HG03135 (cell line): ENCODE data around the gene PPP1R14C.

Source experiments
- ATAC-seq: cut with Tn5 transposase; IDR thresholded peaks from one replicate; pipeline ENCODE4 v1.9.1; 2021; ENCODE audit warnings: mild to moderate bottlenecking, moderate library complexity; ENCODE audit not compliant: unreplicated experiment

Gene PPP1R14C

DNA sequence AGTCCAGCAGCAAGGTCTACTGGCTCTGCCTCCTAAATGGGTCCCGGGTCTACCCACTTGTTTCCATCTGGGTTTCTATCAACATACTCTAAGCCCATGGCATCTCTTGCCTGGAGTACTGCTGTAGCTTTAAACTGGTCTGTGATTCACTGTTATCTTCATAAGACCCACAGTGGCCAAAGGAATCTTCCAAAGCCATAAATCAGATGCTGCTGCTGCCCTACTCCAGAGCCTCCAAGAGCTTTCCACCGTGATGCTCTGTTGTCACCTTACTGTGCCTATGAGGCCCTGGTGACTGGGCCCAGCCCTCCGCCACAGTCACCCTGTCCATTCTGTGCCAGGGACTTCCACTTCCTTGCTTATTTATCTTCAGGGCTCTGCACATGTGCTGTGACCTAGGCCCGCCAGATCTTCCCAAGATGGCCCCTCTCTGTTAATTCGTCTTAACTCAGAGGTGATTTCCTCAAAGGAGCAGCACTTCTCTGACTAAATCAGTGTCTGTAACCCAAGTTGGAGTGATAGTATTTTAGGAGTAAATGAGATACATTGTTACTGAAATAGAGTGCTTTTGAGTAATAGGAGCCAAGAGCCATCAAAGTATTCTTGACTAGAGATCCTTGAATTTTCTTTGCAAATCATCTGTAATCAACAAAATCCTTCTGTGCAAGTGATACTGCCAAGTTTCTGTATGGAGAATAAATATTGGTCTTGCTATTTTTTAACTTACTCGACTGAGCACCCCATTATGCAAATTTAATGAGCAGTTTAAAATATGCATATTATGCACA is 102.5 kb downstream of the PPP1R14C start:
- no peak for ATAC-seq

DNA sequence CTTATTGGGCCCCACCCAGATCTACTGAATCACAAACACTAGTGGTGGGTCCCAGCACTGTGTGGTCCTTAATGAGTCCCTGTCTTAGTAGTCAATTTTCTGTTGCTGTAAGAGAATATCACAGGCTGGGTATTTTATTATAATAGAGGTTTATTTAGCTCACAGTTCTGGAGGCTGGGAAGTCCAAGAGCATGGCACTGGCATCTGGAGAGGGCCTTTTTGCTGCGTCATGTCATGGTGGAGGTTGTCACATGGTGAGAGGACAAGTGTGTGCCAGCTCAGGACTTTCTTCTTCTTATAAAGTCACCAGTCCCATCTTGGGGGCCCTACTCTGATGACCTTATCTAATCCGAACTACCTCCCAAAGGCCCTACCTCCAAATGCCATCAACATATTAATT is 105.0 kb downstream of the PPP1R14C start:
- ATAC-seq, result no peak

- ATAC-seq, result no peak
Measured at GRCh38 chr6:150248300-150248699, 105.5 kb downstream of the PPP1R14C start.

DNA sequence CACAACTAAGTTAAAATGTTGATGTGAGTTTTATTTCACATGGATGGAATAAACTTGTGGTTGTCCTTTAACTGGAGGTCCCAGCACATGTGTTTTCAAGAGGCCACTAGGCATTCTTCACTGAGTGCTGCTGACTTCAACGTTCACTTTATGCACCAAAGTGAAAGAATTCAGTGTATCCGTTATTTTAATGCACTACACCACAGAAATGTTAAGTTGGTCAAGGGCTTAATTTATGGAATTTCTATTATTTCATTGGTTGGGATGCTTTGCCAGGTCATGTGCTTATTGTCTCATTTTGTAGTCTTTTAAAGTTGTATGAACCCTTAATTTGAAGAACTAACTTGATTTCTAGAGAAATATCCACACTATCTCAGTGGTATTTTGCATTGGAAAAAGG is 106.4 kb downstream of the PPP1R14C start:
- ATAC-seq, result no peak

- no peak for ATAC-seq
Measured at GRCh38 chr6:150250826-150251225, 108.0 kb downstream of the PPP1R14C start.

- ATAC-seq, result no peak
Measured at GRCh38 chr6:150251566-150252186, 108.8 kb downstream of the PPP1R14C start.

DNA sequence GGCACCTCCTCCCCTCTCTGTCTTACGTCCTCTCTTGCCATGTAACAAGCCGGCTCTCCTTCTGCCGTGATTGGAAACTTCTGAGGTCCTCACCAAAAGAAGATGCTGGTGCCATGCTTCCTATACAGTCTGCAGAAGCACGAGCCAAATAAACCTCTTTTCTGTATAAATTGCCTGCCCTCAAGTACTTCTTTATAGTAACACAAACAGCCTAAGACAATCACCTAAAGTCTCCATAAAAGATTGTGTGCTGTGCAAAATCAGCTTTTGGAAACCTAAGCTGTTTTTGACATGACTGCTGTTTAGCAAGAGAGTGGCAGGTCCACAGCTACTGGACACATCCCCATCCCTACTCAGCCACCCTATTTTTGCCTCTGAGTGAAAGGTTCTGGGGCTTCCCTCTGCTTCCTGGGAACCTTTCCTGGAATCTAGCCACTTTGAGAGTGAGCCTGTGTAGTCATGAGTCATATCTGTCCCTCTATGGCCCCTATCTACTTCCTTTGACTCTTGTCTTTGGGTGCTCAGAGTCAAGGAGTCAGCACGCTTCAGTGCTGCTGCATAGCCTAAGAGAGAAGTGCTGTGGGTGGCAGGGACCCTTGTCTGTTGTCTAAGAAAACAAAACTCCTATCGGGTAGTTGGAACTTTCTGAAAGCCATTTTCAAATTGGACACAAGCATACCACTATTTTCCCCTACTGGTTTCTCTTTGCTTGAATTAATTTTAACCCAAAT is 110.0 kb downstream of the PPP1R14C start:
- no peak for ATAC-seq

DNA sequence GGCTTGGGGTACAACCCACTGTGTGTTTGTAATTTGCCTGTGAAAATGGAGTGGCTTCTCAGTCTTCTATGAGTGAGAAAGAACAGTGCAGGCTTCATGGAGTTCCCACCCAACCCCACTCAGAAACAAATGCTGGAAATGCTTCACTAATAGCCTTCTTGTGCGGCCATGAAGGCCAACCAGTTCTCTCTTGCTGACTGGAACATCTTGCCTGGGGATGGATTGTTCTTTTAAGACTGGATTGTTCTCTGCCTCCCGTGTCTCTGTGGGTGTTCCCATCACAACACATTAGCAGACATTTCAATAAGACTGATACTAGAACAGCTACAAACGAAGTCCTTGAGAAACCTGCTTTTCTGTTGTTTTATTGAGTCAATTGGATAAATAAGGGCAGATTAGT is 110.6 kb downstream of the PPP1R14C start:
- no peak for ATAC-seq

DNA sequence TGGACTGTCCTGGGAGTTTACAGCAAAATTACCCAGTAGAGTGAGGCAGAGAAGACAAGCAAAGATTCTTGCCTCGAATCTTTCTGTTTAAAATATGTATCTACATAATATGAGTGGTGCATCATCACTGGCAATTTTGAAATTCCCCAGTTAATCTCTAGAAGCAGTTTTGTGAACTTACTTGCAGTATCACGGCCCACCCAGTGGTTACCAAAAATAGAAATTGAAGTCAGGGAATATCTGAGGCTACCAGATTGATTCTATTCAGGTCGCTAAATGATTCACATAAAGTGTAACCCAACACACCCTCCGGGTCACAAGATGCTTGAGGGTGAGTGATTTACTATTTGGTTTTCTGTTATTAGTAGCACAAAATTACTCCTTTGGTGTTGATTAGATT is 111.9 kb downstream of the PPP1R14C start:
- no peak for ATAC-seq

- ATAC-seq, result no peak
Measured at GRCh38 chr6:150255840-150256239, 113.0 kb downstream of the PPP1R14C start.

GRCh38 chr6:150256618-150257272 is 113.9 kb downstream of the PPP1R14C start:
- no peak for ATAC-seq

- no peak for ATAC-seq
Measured at GRCh38 chr6:150258381-150258780, 115.5 kb downstream of the PPP1R14C start.

DNA sequence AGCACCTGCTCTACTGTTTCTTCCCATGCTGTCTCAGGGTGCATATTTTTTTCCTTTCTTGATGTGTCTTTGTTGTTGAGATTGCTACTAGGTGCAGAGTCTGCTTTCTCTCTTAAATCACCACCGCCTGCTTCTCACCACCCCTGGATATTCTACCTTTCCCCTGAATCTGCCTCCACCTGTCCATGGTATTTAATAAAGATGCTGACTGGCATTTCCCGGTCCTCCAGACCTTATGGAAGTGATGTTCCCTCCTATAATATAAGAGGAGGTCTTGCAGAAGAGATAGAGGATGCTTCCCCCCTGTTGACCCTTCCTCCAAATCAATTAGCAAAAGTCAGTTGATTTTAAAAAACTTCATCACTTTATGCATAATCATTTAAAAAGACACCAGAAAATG is 118.1 kb downstream of the PPP1R14C start:
- no peak for ATAC-seq

DNA sequence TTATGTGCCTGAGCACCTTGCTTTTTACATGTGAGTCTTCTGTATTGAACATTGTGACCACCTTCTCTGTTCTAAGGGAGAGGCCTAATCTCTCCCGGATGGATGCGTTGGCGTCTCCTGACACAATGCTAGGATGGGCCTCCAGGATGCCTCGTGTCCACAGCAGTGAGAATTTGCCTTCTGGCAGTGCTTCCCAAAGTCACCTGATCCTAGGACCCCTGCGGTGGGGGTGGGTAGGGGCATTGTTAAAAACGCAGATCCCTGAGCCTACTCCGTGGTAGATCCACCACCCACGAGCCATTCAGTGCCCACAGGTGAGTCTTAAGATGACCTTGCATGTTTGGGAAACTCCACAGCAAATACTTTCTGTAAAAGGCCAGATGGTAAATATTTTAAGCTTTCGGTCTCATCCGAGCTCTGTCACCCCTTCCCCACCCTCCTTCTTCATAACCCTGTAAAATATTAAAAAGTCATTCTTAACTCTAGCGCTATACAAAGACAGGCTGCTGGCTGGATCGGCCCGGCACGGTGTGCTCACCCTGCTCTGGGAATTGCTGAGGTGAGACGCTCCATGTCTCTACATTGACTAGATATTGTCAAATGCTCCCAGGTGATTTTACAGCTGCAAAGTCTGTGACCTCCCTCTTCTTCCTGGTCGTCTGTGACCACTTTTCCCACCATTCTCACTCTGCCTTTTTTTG is 119.3 kb downstream of the PPP1R14C start:
- ATAC-seq, result no peak

DNA sequence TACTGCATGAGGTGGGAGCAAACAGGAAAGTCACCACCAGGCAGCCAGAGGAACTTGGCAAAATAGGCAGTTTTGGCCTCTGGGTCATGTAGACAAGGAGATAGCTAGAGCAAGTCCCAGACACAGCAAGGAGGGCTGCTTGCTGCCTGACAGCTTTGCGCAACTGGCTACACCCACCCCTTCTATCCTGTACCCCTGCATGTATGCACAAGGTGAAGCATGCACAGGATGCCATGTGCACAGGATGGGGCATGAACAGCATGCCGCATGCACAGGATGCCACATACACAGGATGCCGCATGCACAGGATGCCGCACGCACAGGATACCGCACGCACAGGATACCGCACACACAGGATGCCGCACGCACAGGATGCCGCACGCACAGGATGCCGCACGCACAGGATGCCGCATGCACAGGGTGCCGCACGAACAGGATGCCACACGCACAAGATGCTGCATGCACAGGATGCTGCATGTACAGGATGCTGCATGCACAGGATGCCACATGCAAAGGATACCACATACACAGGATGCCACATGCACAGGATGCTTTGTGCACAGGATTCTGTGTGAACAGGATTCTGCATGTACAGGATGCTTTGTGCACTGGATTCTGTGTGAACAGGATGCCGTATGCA is 121.0 kb downstream of the PPP1R14C start:
- ATAC-seq, result no peak

GRCh38 chr6:150266309-150266708 is 123.5 kb downstream of the PPP1R14C start:
- no peak for ATAC-seq

- ATAC-seq, result no peak
Measured at GRCh38 chr6:150266963-150267685, 124.3 kb downstream of the PPP1R14C start.

- no peak for ATAC-seq
Measured at GRCh38 chr6:150267686-150268561, 125.1 kb downstream of the PPP1R14C start.
